Measurements from ENCODE around the gene TTC4. TPM values are rescaled to one million over a fixed set of nuclear protein-coding genes. Genes with fewer than 3 reads are reported as not detected.
A peak's percentile ranks its signal among the peaks of the same experiment; 100 is the strongest.

Gene TTC4
- total RNA-seq: 19.7 and 27.9 TPM in 2 replicates

- peaks cover 6% of the 10 kb centered on the region for H3K4me1 ChIP-seq (ENCODE audit: insufficient read depth, low read length)
- H3K27ac ChIP-seq (ENCODE audit: low read depth, low read length): peak within 1 kb of the TSS; percentile 91
- DNase-seq (ENCODE audit: insufficient read length, low spot score, missing footprints): peak; percentile 95
- H3K27me3 ChIP-seq (ENCODE audit: insufficient read depth, low read length): no peaks in the 10 kb centered on the region
- H3K4me2 ChIP-seq (ENCODE audit: insufficient read depth, low read length): peak within 1 kb of the TSS; percentile 87
- no peaks in the 10 kb centered on the region for H3K9me3 ChIP-seq (ENCODE audit: low read depth, low read length)
- peaks cover 24% of the 10 kb centered on the region for H3K36me3 ChIP-seq (ENCODE audit: insufficient read depth, low read length)
- H2AFZ ChIP-seq (ENCODE audit: low read length): peak within 1 kb of the TSS; percentile 99
- H3K4me3 ChIP-seq (ENCODE audit: insufficient read depth, low read length): peak within 1 kb of the TSS; percentile 99
- no peaks in the 10 kb centered on the region for H4K20me1 ChIP-seq (ENCODE audit: insufficient read depth, low read length)
- TF ChIP-seq, protein P1, sequence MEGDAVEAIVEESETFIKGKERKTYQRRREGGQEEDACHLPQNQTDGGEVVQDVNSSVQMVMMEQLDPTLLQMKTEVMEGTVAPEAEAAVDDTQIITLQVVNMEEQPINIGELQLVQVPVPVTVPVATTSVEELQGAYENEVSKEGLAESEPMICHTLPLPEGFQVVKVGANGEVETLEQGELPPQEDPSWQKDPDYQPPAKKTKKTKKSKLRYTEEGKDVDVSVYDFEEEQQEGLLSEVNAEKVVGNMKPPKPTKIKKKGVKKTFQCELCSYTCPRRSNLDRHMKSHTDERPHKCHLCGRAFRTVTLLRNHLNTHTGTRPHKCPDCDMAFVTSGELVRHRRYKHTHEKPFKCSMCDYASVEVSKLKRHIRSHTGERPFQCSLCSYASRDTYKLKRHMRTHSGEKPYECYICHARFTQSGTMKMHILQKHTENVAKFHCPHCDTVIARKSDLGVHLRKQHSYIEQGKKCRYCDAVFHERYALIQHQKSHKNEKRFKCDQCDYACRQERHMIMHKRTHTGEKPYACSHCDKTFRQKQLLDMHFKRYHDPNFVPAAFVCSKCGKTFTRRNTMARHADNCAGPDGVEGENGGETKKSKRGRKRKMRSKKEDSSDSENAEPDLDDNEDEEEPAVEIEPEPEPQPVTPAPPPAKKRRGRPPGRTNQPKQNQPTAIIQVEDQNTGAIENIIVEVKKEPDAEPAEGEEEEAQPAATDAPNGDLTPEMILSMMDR (IDR thresholded peaks at IDR 0.05; ENCODE audit: extremely low read depth, low read depth, low read length): no peak
- H3K79me2 ChIP-seq (ENCODE audit: insufficient read depth, low read length): peaks cover 32% of the 10 kb centered on the region
These were observed at the start of gene TTC4 for GRCh38 chr1:54715493-54716298. TSS of gene TTC4 (plus strand) at chr1:54715861. CDS start at chr1:54715909, 48 bp downstream.

GRCh38 chr1:54666333-54666732 is 49.3 kb upstream of the TTC4 start:
- H3K4me2 ChIP-seq (ENCODE audit: insufficient read depth, low read length): no peak overlapping the region
- TF ChIP-seq, protein P1 (IDR thresholded peaks at IDR 0.05; ENCODE audit: extremely low read depth, low read depth, low read length): no peak
- H3K27me3 ChIP-seq (ENCODE audit: insufficient read depth, low read length): no peaks in the 10 kb centered on the region
- no peaks in the 10 kb centered on the region for H3K9me3 ChIP-seq (ENCODE audit: low read depth, low read length)
- H4K20me1 ChIP-seq (ENCODE audit: insufficient read depth, low read length): no peaks in the 10 kb centered on the region
- H3K27ac ChIP-seq (ENCODE audit: low read depth, low read length): no peak overlapping the region
- H3K4me1 ChIP-seq (ENCODE audit: insufficient read depth, low read length): no peaks in the 10 kb centered on the region
- no peak overlapping the region for H2AFZ ChIP-seq (ENCODE audit: low read length)
- DNase-seq (ENCODE audit: insufficient read length, low spot score, missing footprints): no peak
- no peaks in the 10 kb centered on the region for H3K79me2 ChIP-seq (ENCODE audit: insufficient read depth, low read length)
- no peak overlapping the region for H3K4me3 ChIP-seq (ENCODE audit: insufficient read depth, low read length)
- no peaks in the 10 kb centered on the region for H3K36me3 ChIP-seq (ENCODE audit: insufficient read depth, low read length)

DNA sequence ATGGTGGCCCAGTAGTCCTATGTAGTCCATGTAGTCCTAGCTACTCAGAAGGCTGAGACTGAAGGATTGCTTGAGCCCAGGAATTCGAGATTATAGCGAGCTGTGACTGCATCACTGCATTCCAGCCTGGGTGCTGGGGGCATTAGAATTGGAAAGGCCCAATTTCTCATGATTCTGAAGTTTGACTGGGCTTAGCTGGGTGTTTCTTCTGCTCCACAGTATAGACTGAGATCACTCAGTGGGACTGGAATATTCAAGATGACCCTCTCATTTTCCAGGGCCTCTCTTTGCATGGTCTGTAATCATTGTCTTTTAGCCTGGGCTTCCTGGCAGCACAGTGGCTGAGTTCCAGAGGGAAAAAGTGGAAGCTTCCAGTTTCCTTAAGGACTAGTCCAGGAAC is 47.9 kb upstream of the TTC4 start:
- Histone ChIP-seq H3K4me1 (ENCODE audit: insufficient read depth, low read length) (no peaks in the 10 kb centered on the region), H3K4me3 (ENCODE audit: insufficient read depth, low read length) (no peak overlapping the region), H3K27me3 (ENCODE audit: insufficient read depth, low read length) (no peaks in the 10 kb centered on the region), H3K36me3 (ENCODE audit: insufficient read depth, low read length) (no peaks in the 10 kb centered on the region), H4K20me1 (ENCODE audit: insufficient read depth, low read length) (no peaks in the 10 kb centered on the region), H3K9me3 (ENCODE audit: low read depth, low read length) (no peaks in the 10 kb centered on the region), H3K4me2 (ENCODE audit: insufficient read depth, low read length) (no peak overlapping the region), H3K27ac (ENCODE audit: low read depth, low read length) (no peak overlapping the region), H3K79me2 (ENCODE audit: insufficient read depth, low read length) (no peaks in the 10 kb centered on the region), H2AFZ (ENCODE audit: low read length) (no peak overlapping the region)
- DNase-seq (ENCODE audit: insufficient read length, low spot score, missing footprints): no peak
- TF ChIP-seq, protein P1 (IDR thresholded peaks at IDR 0.05; ENCODE audit: extremely low read depth, low read depth, low read length): no peak

GRCh38 chr1:54668567-54668966 is 47.1 kb upstream of the TTC4 start:
- no peaks in the 10 kb centered on the region for H3K9me3 ChIP-seq (ENCODE audit: low read depth, low read length)
- TF ChIP-seq, protein P1 (IDR thresholded peaks at IDR 0.05; ENCODE audit: extremely low read depth, low read depth, low read length): no peak
- no peaks in the 10 kb centered on the region for H3K79me2 ChIP-seq (ENCODE audit: insufficient read depth, low read length)
- no peak for DNase-seq (ENCODE audit: insufficient read length, low spot score, missing footprints)
- no peaks in the 10 kb centered on the region for H3K27me3 ChIP-seq (ENCODE audit: insufficient read depth, low read length)
- H3K4me2 ChIP-seq (ENCODE audit: insufficient read depth, low read length): no peak overlapping the region
- H3K36me3 ChIP-seq (ENCODE audit: insufficient read depth, low read length): no peaks in the 10 kb centered on the region
- H2AFZ ChIP-seq (ENCODE audit: low read length): no peak overlapping the region
- no peaks in the 10 kb centered on the region for H4K20me1 ChIP-seq (ENCODE audit: insufficient read depth, low read length)
- no peak overlapping the region for H3K27ac ChIP-seq (ENCODE audit: low read depth, low read length)
- H3K4me1 ChIP-seq (ENCODE audit: insufficient read depth, low read length): no peaks in the 10 kb centered on the region
- H3K4me3 ChIP-seq (ENCODE audit: insufficient read depth, low read length): no peak overlapping the region
